ENCODE data around the gene LCE7A. TPM values are rescaled to one million over a fixed set of nuclear protein-coding genes. Genes with fewer than 3 reads are reported as not detected.

LCE7A gene
- polyA plus RNA-seq, 1 donor from 2014 or later: not detected

GRCh38 chr1:152906023-152906565, 46.3 kb downstream of the LCE7A start:
- no peaks in the 10 kb centered on the region for H4K20me1 ChIP-seq (ENCODE audit: insufficient read depth)
- no peak overlapping the region for H3K9ac ChIP-seq (ENCODE audit: low read length)
- no peak overlapping the region for H3K4me3 ChIP-seq (ENCODE audit: low read length)
- no peak overlapping the region for H3K27ac ChIP-seq (ENCODE audit: low read length)
- H3K9me2 ChIP-seq (ENCODE audit: insufficient read depth, low read length): no peaks in the 10 kb centered on the region
- no peaks in the 10 kb centered on the region for H3F3A ChIP-seq (ENCODE audit: insufficient read depth, low read length, poor library complexity, severe bottlenecking)
- no peak overlapping the region for H3K4me2 ChIP-seq (ENCODE audit: low read length)
- H3K9me3 ChIP-seq (ENCODE audit: low read length): no peaks in the 10 kb centered on the region
- no peak overlapping the region for H2AFZ ChIP-seq (ENCODE audit: low read depth, low read length)
- no peak for TF ChIP-seq TAF1 (IDR thresholded peaks at IDR 0.05; ENCODE audit: low read depth)
- TF ChIP-seq POLR2AphosphoS5 (IDR thresholded peaks at IDR 0.05): no peak
- TF ChIP-seq RAD21 (conservative IDR thresholded peaks at IDR 0.05): no peak
- no peak for TF ChIP-seq EZH2 (IDR thresholded peaks at IDR 0.05; ENCODE audit: borderline replicate concordance, insufficient read depth, low read length, poor library complexity, severe bottlenecking)
- no peak for TF ChIP-seq SMC3 (conservative IDR thresholded peaks at IDR 0.05; ENCODE audit: poor library complexity)
- no peak for TF ChIP-seq REST (IDR thresholded peaks at IDR 0.05; ENCODE audit: borderline replicate concordance)
- TF ChIP-seq EP300 (conservative IDR thresholded peaks at IDR 0.05; ENCODE audit: poor library complexity, severe bottlenecking): no peak
- TF ChIP-seq CTCF (IDR thresholded peaks at IDR 0.05; ENCODE audit: poor library complexity, severe bottlenecking): no peak
- no peak for TF ChIP-seq MXI1 (conservative IDR thresholded peaks at IDR 0.05; ENCODE audit: poor library complexity, severe bottlenecking)
- H3K27me3 ChIP-seq (ENCODE audit: insufficient read depth, low read depth, low read length): no peaks in the 10 kb centered on the region
- H3K79me2 ChIP-seq (replicated peaks; ENCODE audit: insufficient read depth, low read length): no peaks in the 10 kb centered on the region
- H3K36me3 ChIP-seq (ENCODE audit: insufficient read depth, low read length): no peaks in the 10 kb centered on the region

DNA sequence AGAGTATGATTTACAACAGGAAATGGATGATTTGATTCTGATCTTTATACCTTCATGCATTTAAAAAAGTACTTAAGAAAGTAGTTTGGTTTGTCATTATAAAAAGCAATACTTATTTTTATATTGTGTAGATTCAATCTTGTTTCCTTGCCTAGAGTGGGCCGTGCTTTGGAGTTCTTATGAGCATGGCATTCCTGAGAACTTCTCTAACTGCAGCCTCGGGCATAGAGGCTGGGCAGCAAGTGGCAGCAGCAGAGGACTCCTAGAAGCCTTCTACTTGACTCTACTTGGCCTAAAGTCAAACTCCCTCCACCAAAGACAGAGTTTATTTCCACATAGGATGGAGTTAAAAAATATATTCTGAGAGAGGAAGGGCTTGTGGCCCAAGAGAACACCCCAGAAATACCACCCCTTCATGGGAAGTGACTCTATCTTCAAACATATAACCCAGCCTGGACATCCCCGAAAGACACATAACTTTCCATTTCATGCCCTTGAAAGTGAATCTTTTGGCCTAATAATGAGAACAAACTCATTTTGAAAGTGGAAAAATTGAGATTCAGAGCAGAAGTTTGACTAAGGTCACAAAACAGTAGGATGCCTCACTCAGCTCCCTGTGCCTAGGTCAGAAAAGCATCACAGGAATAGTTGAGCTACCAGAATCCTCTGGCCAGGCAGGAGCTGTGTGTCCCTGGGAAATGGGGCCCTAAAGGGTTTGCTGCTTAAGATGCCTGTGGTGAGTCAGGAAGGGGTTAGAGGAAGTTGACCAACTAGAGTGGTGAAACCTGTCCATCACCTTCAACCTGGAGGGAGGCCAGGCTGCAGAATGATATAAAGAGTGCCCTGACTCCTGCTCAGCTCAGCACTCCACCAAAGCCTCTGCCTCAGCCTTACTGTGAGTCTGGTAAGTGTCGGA, 48.1 kb downstream of the LCE7A start, which contains the start of gene IVL:
Gene IVL, plus strand, starts transcription at position 861 of the 916 bp plus-strand sequence. CDS start 1,252 bp downstream, outside the sequence.
- Histone ChIP-seq H3K36me3 (ENCODE audit: insufficient read depth, low read length) (no peaks in the 10 kb centered on the region), H3K9me3 (ENCODE audit: low read length) (no peaks in the 10 kb centered on the region), H3K27me3 (ENCODE audit: insufficient read depth, low read depth, low read length) (no peaks in the 10 kb centered on the region), H3K9me2 (ENCODE audit: insufficient read depth, low read length) (no peaks in the 10 kb centered on the region), H3F3A (ENCODE audit: insufficient read depth, low read length, poor library complexity, severe bottlenecking) (no peaks in the 10 kb centered on the region), H3K4me2 (ENCODE audit: low read length) (no peak within 1 kb of the TSS), H2AFZ (ENCODE audit: low read depth, low read length) (no peak within 1 kb of the TSS), H3K9ac (ENCODE audit: low read length) (no peak within 1 kb of the TSS), H3K79me2 (replicated peaks; ENCODE audit: insufficient read depth, low read length) (no peaks in the 10 kb centered on the region), H4K20me1 (ENCODE audit: insufficient read depth) (no peaks in the 10 kb centered on the region), H3K4me3 (ENCODE audit: low read length) (no peak within 1 kb of the TSS), H3K27ac (ENCODE audit: low read length) (no peak within 1 kb of the TSS)
- TF ChIP-seq RAD21 (conservative IDR thresholded peaks at IDR 0.05) (no peak), CTCF (IDR thresholded peaks at IDR 0.05; ENCODE audit: poor library complexity, severe bottlenecking) (no peak), POLR2AphosphoS5 (IDR thresholded peaks at IDR 0.05) (no peak)

All from neural cell (in vitro differentiated cells).